NCI-H69 (cell line): ENCODE results near the gene PPFIA2.
A peak's percentile ranks its signal among the peaks of the same experiment; 100 is the strongest.

ENCODE experiments used
- DNase-seq: peaks from one replicate; lab custom pipeline; 2025; lab: John Stamatoyannopoulos, UW

Gene PPFIA2

GRCh38 chr12:81546811-81547210, 212.3 kb downstream of the PPFIA2 start:
- no peak for DNase-seq

GRCh38 chr12:81543621-81544139, 215.5 kb downstream of the PPFIA2 start:
- no peak for DNase-seq

- peak; percentile 45 for DNase-seq
Observed at GRCh38 chr12:81542065-81543010, 216.8 kb downstream of the PPFIA2 start.

GRCh38 chr12:81541121-81541520, 218.0 kb downstream of the PPFIA2 start:
- DNase-seq: peak; percentile 81

- DNase-seq: no peak
Observed at GRCh38 chr12:81539279-81539678, 219.9 kb downstream of the PPFIA2 start.

GRCh38 chr12:81533054-81533453, 226.1 kb downstream of the PPFIA2 start:
- DNase-seq: no peak

- DNase-seq: no peak
Observed at GRCh38 chr12:81530352-81530751, 228.8 kb downstream of the PPFIA2 start.

- DNase-seq: no peak
Observed at GRCh38 chr12:81520064-81520945, 238.8 kb downstream of the PPFIA2 start.

GRCh38 chr12:81518638-81519037, 240.5 kb downstream of the PPFIA2 start:
- no peak for DNase-seq

- no peak for DNase-seq
Observed at GRCh38 chr12:81517296-81517695, 241.9 kb downstream of the PPFIA2 start.

- no peak for DNase-seq
Observed at GRCh38 chr12:81502912-81503695, 256.0 kb downstream of the PPFIA2 start.

GRCh38 chr12:81500788-81501187, 258.4 kb downstream of the PPFIA2 start:
- no peak for DNase-seq

- DNase-seq: no peak
Observed at GRCh38 chr12:81499809-81500208, 259.3 kb downstream of the PPFIA2 start.

- peak; percentile 66 for DNase-seq
Observed at GRCh38 chr12:81492131-81492720, 266.9 kb downstream of the PPFIA2 start.

GRCh38 chr12:81472934-81473333, 286.2 kb downstream of the PPFIA2 start:
- DNase-seq: no peak

GRCh38 chr12:81470923-81471322, 288.2 kb downstream of the PPFIA2 start:
- no peak for DNase-seq

- peak; percentile 86 for DNase-seq
Observed at GRCh38 chr12:81468206-81468605, 290.9 kb downstream of the PPFIA2 start.

- DNase-seq: peak; percentile 78
Observed at GRCh38 chr12:81465876-81466275, 293.3 kb downstream of the PPFIA2 start.

- DNase-seq: peak; percentile 59
Observed at GRCh38 chr12:81465191-81465590, 294.0 kb downstream of the PPFIA2 start.

GRCh38 chr12:81461163-81461562, 298.0 kb downstream of the PPFIA2 start:
- no peak for DNase-seq
